IPS-18a (cell line): ENCODE results near the gene ZNF382.
"Not testable (repeated sequence)": the region's sequence is repeated elsewhere in the genome, so short reads cannot be mapped to it uniquely, and the experiment has no call there.

Experiments
- H3K27ac ChIP-seq: one replicate; pipeline ENCODE4 v1.5.1; 2013; ENCODE audit warnings: low read length
- H3K27me3 ChIP-seq: one replicate; pipeline ENCODE4 v1.6.1; 2013; ENCODE audit warnings: mild to moderate bottlenecking, low read length; ENCODE audit not compliant: control insufficient read depth, insufficient read depth
- H3K36me3 ChIP-seq: one replicate; pipeline ENCODE4 v1.6.1; 2013; ENCODE audit warnings: low read depth, low read length; ENCODE audit not compliant: control insufficient read depth
- H3K4me1 ChIP-seq: one replicate; pipeline ENCODE4 v1.6.1; 2013; ENCODE audit warnings: low read depth, low read length; ENCODE audit not compliant: control insufficient read depth
- H3K4me3 ChIP-seq: one replicate; pipeline ENCODE4 v1.5.1; 2013; ENCODE audit warnings: low read length
- H3K9ac ChIP-seq: one replicate; pipeline ENCODE4 v1.6.1; 2013; ENCODE audit warnings: mild to moderate bottlenecking, low read length, moderate library complexity
- H3K9me3 ChIP-seq: one replicate; pipeline ENCODE4 v1.6.1; 2013; ENCODE audit warnings: low read depth, low read length; ENCODE audit not compliant: control insufficient read depth

Gene ZNF382

DNA sequence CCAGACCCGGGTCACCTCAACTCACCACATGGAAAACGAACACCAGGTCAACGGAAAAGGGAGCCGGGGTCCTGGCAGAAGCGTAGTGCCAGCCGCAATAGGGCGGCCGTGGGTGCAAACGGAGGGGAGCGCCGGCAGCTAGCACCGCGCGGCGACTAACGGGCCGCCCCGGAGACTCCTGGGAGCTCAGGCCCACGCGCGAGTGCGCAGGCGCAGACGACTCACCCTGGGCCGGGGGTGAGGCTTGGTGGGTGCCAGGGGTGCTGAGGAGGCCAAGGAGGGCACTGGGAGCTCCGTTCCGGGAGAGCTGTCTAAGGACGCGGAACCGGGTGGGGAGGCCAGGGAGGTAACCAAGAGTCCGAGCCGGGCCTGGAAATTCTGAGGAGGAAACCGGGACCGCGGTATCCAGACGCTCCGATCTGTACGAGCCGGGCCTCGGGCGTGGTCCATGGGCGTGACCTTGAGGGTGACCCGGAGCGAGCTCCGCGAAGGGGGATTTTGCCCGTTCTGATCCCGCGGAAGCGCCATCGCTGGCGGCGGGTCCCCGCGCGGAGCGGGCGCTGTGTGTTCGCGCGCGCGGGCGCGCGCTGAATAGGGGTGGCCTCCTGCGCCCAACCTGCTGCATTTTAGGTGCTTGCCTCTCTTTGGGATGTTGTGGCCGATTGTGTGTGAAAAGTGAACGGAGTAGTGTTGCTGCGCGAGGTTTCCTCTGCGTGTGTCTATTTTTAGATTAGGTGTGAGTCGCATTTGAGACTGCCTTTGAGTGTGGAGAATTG is at the start of gene ZNF382:
ZNF382 (plus strand) TSS at position 213 of the 776 bp plus-strand sequence. CDS start 4,602 bp downstream, outside the sequence.
- Histone ChIP-seq H3K27ac (no peak within 1 kb of the TSS), H3K4me1 (peaks cover 5% of the 10 kb centered on the region), H3K9me3 (no peaks in the 10 kb centered on the region), H3K4me3 (peak within 1 kb of the TSS; percentile 78), H3K36me3 (no peaks in the 10 kb centered on the region), H3K9ac (peak within 1 kb of the TSS; percentile 55), H3K27me3 (peaks cover 14% of the 10 kb centered on the region)

- peaks cover under 1% of the 10 kb centered on the region for H3K36me3 ChIP-seq
- no peak overlapping the region for H3K27ac ChIP-seq
- peaks cover 26% of the 10 kb centered on the region for H3K9me3 ChIP-seq
- H3K9ac ChIP-seq: no peak overlapping the region
- H3K4me1 ChIP-seq: no peaks in the 10 kb centered on the region
- H3K27me3 ChIP-seq: no peaks in the 10 kb centered on the region
- no peak overlapping the region for H3K4me3 ChIP-seq
Measured at GRCh38 chr19:36564391-36564790, 40.7 kb upstream of the ZNF382 start.

GRCh38 chr19:36572593-36573019 is 32.5 kb upstream of the ZNF382 start:
- peaks cover 12% of the 10 kb centered on the region for H3K36me3 ChIP-seq
- peak overlapping the region; percentile 89 for H3K4me3 ChIP-seq
- H3K27ac ChIP-seq: peak overlapping the region; percentile 54
- no peaks in the 10 kb centered on the region for H3K9me3 ChIP-seq
- H3K9ac ChIP-seq: peak overlapping the region; percentile 85
- H3K27me3 ChIP-seq: no peaks in the 10 kb centered on the region
- peaks cover 4% of the 10 kb centered on the region for H3K4me1 ChIP-seq

DNA sequence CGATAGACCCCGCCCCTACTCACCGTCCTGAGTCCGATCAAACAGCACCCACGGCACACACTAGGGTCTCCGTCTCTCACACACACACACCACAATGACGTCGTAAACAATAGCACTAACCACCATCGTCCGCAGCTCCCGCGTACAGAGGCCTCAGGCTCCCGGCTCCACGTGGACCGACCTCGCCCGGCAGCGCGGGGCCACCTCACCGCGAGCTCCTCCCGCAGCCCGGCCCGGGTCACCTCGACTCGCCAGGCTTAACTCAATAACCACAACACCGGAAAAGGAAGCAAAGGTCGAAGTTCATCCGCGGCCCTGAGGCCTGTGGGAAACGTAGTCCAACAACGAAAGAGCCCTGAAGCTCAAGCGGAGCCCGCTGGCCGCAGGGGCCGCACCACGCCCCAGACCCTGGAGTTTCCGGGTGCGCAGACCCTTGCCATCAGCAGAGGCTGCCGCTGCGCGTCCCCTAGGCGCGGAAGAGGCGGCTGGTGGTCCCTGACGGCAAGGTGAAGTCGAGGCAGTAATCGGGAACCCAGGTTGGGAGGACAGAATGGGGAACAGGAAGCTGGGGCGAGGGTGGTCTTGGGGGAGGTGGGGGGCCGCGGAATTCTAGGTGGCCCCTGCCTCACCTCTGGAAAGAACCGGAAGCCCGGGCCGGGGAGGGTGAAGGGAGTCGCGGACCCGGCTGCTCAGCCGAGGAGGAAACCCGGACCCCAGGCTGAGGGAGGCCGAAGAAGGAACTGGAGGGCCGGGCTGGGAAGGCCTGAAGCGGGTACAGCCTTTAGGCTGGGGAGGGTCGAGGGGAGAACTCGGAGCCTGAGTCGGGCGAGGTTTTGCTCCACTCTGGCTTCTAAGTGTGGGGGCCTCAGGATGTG is 31.9 kb upstream of the ZNF382 start, which contains the start of gene ZNF529:
ZNF529 (minus strand) TSS at position 273 of the 875 bp plus-strand sequence. CDS start 946 bp downstream, outside the sequence.
- Histone ChIP-seq H3K9ac (peak within 1 kb of the TSS; percentile 85), H3K4me3 (peak within 1 kb of the TSS; percentile 89), H3K9me3 (no peaks in the 10 kb centered on the region), H3K27ac (peak within 1 kb of the TSS; percentile 54), H3K4me1 (peaks cover 4% of the 10 kb centered on the region), H3K27me3 (no peaks in the 10 kb centered on the region), H3K36me3 (peaks cover 14% of the 10 kb centered on the region)

DNA sequence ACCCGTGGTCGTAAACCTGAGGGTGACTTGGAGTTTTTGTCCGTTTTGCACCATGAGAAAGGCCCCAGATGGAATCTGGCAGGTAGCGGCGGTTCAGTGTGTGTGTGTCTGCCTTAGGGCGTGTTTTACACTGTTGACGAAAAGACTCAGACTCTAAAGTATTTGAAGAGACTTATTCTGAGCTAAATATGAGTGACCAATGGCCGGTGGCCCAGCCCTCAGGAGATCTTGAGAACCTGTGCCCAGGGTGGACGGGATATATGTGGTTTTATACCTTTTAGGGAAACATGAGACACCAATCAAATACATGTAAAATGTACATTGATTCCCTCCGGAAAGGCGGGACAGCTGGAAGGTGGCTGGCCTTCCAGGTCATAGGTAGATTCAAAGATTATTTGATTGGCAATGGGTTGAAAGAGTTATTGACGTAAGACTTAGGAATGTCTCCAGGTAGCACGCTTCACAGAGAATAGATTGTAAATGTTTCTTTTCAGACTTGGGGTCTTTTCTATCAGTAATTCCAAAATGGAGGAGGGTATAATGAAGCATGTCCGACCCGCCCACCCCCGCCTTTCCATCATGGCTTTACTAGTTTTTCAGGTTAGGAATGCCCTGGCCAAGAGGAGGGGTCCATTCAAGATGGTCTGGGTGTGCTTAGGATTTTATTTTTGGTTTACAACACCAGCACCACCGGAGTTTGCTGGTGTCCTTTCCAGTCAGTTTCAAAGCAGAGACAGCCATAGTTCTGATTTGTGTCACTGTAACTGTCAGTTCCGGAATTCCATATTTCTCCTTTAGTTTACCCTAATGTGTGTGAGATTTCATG is 31.0 kb upstream of the ZNF382 start:
- peak overlapping the region; percentile 51 for H3K27ac ChIP-seq
- no peaks in the 10 kb centered on the region for H3K9me3 ChIP-seq
- H3K9ac ChIP-seq: peak overlapping the region; percentile 85
- peak overlapping the region; percentile 89 for H3K4me3 ChIP-seq
- no peaks in the 10 kb centered on the region for H3K27me3 ChIP-seq
- peaks cover 4% of the 10 kb centered on the region for H3K4me1 ChIP-seq
- H3K36me3 ChIP-seq: peaks cover 15% of the 10 kb centered on the region

DNA sequence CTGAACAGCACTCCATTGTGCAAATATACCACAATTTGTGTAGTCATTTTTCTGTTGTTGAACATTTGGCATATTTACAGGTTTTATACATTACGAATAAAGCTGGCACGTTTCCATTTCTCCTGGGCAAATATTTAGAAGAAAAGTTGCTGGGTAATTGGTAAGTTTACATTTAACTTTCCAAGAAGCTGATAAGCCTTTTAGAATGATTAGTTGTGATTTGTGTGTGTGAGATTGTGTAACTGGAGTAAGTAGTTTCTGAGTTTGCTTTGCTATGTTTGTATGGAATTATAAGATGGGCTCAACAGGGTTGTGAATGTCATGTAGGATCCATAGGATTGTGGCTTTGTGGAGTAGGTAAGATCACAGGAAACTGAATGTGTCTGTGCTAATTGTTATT is 30.4 kb upstream of the ZNF382 start:
- Histone ChIP-seq H3K36me3 (peaks cover 16% of the 10 kb centered on the region), H3K4me1 (peaks cover 4% of the 10 kb centered on the region), H3K9me3 (no peaks in the 10 kb centered on the region), H3K27ac (no peak overlapping the region), H3K4me3 (peak overlapping the region; percentile 89), H3K9ac (no peak overlapping the region), H3K27me3 (no peaks in the 10 kb centered on the region)

- H3K27ac ChIP-seq: no peak overlapping the region
- H3K36me3 ChIP-seq: peaks cover 28% of the 10 kb centered on the region
- no peak overlapping the region for H3K9ac ChIP-seq
Measured at GRCh38 chr19:36577271-36577996, 27.7 kb upstream of the ZNF382 start.

GRCh38 chr19:36579255-36579654 is 25.9 kb upstream of the ZNF382 start:
- Histone ChIP-seq H3K4me3 (no peak overlapping the region), H3K27ac (no peak overlapping the region), H3K36me3 (peaks cover 30% of the 10 kb centered on the region), H3K4me1 (peaks cover 3% of the 10 kb centered on the region), H3K27me3 (no peaks in the 10 kb centered on the region), H3K9ac (no peak overlapping the region), H3K9me3 (no peaks in the 10 kb centered on the region)

More at GRCh38 chr19:36577271-36577996, 27.7 kb upstream of the ZNF382 start:
- H3K4me1 ChIP-seq: peaks cover 4% of the 10 kb centered on the region
- no peak overlapping the region for H3K4me3 ChIP-seq
- H3K27me3 ChIP-seq: no peaks in the 10 kb centered on the region
- no peaks in the 10 kb centered on the region for H3K9me3 ChIP-seq

- peaks cover 14% of the 10 kb centered on the region for H3K27me3 ChIP-seq
- H3K9ac ChIP-seq, H3K4me3 ChIP-seq, H3K4me1 ChIP-seq, H3K36me3 ChIP-seq, H3K9me3 ChIP-seq, H3K27ac ChIP-seq: not testable (repeated sequence)
Measured at GRCh38 chr19:36602681-36603080, 2.4 kb upstream of the ZNF382 start.

- Histone ChIP-seq H3K27me3 (peaks cover 14% of the 10 kb centered on the region), H3K9me3 (no peaks in the 10 kb centered on the region), H3K4me3 (peak overlapping the region; percentile 78), H3K9ac (peak overlapping the region; percentile 55), H3K4me1 (peaks cover 5% of the 10 kb centered on the region), H3K27ac (no peak overlapping the region), H3K36me3 (no peaks in the 10 kb centered on the region)
Measured at GRCh38 chr19:36604656-36605100, 435 bp upstream of the ZNF382 start.
